ENCODE data around the gene FAM180B.
A peak's percentile ranks its signal among the peaks of the same experiment; 100 is the strongest.
"Not testable (repeated sequence)": the region's sequence is repeated elsewhere in the genome, so short reads cannot be mapped to it uniquely, and the experiment has no call there.

The FAM180B gene

DNA sequence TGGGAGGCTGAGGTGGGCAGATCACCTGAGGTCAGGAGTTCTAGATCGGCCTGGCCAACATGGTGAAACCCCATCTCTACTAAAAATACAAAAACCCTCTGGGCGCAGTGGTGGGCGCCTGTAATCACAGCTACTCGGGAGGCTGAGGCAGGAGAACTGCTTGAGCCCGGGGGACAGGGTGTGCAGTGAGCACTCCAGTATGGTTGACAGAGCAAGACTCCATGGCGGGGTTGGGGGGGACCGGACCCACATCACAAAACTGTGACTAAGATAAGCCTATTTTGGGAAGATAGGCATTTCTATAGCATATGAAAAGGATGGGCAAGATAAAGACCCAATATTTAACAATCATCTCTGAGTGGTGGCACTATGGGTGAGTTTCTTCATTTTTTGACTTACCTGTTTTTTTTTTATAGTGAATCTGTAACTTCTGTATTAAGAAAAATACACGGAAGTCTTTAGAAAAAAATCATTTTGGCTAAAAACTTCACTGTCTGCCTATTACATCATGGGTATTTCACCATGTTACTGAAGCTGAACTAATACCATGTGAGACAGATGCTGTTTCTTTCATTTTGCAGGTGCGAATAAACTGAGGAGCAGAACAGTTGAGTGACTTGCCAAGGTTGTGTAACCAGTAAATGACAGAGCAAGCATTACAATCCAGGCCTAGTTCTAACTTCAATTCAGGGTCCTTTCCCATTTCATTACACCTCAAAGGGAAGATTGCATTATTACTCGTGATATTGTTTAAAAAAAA, 36.0 kb upstream of the FAM180B start:
- TF ChIP-seq, protein P1, sequence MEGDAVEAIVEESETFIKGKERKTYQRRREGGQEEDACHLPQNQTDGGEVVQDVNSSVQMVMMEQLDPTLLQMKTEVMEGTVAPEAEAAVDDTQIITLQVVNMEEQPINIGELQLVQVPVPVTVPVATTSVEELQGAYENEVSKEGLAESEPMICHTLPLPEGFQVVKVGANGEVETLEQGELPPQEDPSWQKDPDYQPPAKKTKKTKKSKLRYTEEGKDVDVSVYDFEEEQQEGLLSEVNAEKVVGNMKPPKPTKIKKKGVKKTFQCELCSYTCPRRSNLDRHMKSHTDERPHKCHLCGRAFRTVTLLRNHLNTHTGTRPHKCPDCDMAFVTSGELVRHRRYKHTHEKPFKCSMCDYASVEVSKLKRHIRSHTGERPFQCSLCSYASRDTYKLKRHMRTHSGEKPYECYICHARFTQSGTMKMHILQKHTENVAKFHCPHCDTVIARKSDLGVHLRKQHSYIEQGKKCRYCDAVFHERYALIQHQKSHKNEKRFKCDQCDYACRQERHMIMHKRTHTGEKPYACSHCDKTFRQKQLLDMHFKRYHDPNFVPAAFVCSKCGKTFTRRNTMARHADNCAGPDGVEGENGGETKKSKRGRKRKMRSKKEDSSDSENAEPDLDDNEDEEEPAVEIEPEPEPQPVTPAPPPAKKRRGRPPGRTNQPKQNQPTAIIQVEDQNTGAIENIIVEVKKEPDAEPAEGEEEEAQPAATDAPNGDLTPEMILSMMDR (IDR thresholded peaks at IDR 0.05; ENCODE audit: extremely low read depth, missing control alignments), result no peak
- DNase-seq (ENCODE audit: low spot score), result no peak

DNA sequence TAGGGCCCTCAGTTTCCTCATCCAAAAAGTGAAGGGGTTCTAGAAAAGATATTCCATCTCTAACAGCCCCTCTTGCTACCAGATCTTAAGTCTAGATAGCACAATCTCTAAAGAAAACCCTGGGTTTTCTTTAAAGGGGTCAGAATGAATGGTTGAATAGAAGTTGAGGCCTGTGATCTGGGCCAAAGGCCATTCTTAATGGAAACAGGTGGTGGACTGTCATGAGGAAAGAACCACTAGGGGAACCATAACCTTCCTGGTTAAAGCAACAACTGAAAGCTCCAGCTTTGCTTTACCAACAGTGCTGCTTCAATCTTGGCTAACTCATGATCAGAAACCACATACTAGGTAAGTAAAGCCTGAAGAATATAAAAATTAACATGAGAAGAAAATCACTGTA, 35.4 kb upstream of the FAM180B start:
- DNase-seq (ENCODE audit: low spot score), result peak; percentile 54
- TF ChIP-seq, protein P1 (IDR thresholded peaks at IDR 0.05; ENCODE audit: extremely low read depth, missing control alignments), result no peak

DNA sequence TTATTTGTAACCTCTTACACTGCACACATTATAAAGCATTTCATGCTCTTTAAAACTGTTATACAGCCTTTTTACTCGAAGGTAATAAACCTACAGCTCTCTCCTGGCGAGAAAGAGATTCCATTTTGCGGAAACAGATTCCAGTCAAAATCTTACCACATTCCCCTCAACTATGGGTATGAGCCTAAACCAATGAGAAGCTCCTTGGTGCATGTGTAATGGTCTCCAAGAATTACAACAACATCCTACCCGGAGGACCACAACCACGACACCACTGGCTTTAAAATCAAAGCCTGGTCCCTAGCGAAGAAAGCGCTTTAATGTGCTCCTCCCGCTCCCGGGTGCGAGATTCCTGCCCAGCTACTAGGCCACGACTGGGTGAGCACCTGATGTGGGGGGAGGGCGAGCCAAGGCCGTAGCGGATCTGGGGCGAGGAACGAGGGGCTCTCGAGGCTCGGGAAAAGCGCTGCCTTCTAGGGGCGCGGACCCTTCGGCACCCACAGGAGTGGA, 34.4 kb upstream of the FAM180B start:
- no peak for DNase-seq (ENCODE audit: low spot score)
- TF ChIP-seq, protein P1 (IDR thresholded peaks at IDR 0.05; ENCODE audit: extremely low read depth, missing control alignments), result no peak

DNA sequence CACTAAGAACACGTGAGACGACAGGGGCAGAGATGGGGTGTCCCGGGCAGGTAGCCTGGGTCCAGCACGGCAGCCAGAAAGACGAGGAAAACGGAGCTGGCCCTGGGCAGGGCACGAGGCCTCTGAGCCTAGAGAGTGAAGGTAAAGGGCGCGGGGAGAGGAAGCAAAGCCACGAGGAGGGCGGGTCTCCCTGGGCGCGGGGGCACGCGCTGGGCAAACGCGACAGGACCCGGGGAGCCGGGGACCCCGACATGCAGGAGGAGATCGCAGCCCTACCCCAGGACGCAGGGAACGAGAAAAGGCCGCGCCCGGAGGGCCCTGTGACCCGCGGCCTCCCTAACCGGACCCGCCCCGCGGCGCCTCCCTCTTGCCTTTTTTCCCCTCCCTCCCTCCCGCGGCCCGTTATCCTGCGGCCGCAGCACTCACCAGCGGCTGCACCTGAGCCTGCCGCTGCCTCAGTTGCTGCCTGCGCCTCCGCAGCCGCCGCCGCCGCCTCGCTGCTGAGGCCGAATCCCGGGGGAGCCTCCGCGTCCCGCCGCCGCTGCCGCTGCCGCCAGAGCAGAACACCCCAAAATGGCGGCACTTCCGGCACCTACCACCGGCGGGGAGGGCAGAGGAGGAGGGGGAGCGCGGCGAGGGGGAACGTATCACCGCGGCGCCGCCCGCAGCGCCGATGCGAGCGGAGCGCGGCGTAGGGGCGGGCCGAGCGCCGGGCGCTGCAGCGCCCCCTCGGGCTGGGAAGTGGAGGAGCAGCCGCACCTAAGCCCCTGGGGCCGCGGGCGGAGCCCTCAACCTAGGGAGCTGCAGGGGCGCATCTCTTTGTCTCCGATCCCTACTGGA, 33.7 kb upstream of the FAM180B start, which contains the start of gene CELF1:
Gene CELF1, minus strand, starts transcription at position 567 of the 840 bp plus-strand sequence. CDS start 53,609 bp downstream, outside the sequence.
- TF ChIP-seq, protein P1 (IDR thresholded peaks at IDR 0.05; ENCODE audit: extremely low read depth, missing control alignments), result peak; percentile 82
- DNase-seq (ENCODE audit: low spot score), result peak; percentile 95

DNA sequence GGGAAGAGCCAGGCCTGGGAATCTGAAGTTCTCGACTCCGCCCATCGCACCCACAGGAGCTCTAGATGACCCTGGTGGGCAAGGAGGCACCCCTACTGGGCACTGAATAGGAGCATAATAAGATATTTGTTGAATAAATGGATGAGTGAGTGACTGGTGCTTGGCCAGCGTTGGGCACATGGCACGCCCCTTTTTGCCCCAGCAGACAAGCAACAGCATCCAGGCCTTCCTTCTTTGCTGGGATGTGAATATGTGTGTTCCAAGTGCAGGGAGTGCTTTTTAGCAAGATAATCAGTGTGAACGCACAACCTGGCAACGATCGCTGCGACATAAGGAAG, 33.1 kb upstream of the FAM180B start:
- DNase-seq (ENCODE audit: low spot score), result peak; percentile 38
- TF ChIP-seq, protein P1 (IDR thresholded peaks at IDR 0.05; ENCODE audit: extremely low read depth, missing control alignments), result no peak

DNA sequence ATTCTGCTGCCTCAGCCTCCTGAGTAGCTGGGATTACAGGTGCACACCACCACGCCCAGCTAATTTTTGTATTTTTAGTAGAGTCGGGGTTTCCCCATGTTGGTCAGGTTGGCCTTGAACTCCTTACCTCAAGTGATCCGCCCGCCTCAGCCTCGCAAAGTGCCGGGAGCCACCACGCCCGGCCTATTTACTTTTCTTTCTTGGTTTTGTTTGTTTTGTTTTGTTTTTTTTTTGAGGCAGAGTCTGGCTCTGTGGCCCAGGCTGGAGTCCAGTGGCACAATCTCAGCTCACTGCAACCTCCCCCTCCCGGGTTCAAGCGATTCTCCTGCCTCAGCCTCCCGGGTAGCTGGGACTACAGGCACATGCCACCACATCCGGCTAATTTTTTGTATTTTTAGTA, 29.5 kb upstream of the FAM180B start:
- DNase-seq (ENCODE audit: low spot score), result not testable (repeated sequence)

DNA sequence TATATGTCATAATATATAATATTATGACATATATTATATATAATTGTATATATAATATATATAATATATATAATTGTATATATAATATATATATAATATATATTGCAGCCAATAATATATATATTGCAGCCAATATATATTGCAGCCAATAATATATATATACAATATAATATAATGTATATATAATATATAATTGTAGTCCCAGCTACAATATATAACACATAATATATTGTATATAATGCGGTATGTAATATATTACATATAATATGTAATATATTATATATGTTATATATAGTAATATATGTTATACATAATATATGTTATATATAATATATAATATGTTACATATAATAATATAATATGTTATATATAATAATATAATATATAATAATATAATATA, 27.8 kb upstream of the FAM180B start:
- TF ChIP-seq, protein P1 (IDR thresholded peaks at IDR 0.05; ENCODE audit: extremely low read depth, missing control alignments), result no peak
- no peak for DNase-seq (ENCODE audit: low spot score)

Measured in GM20000 (cell line).